Small intestine (tissue), 7 donors: ENCODE data around the gene PTPN2. TPM values are rescaled to one million over a fixed set of nuclear protein-coding genes. Genes with fewer than 3 reads are reported as not detected.

ENCODE experiments used
- DNase-seq, 2 donors: peaks; one replicate each; pipeline versions ENCODE4 v3.0.0 to v3.0.0-alpha.2; 2013
- FAIRE-seq: peaks from 2 replicates; lab custom pipeline; 2012; peaks lifted over from hg19 to GRCh38; lab: Jason Lieb, UNC
- H3K27ac ChIP-seq, 3 donors: one replicate each; pipeline ENCODE4 v1.5.1; 2013; ENCODE audit warnings: low read length in 2 of 3, mild to moderate bottlenecking in 2 of 3, control low read depth in 1 of 3, inconsistent platforms in 1 of 3, low read depth in 1 of 3, moderate library complexity in 1 of 3
- H3K27me3 ChIP-seq, 3 donors: one replicate each; pipeline ENCODE4 v1.6.1; 2013; ENCODE audit warnings: low read length in 3 of 3, inconsistent platforms in 1 of 3; ENCODE audit not compliant: control insufficient read depth in 3 of 3, insufficient read depth in 3 of 3
- H3K36me3 ChIP-seq, 3 donors: one replicate each; pipeline ENCODE4 v1.6.1; 2013; ENCODE audit warnings: low read length in 3 of 3, inconsistent platforms in 1 of 3, low read depth in 1 of 3, mild to moderate bottlenecking in 1 of 3, moderate library complexity in 1 of 3; ENCODE audit not compliant: control insufficient read depth in 3 of 3, insufficient read depth in 2 of 3
- H3K4me1 ChIP-seq, 3 donors: one replicate each; pipeline ENCODE4 v1.6.1; 2013; ENCODE audit warnings: low read length in 2 of 3, inconsistent platforms in 1 of 3, low read depth in 1 of 3, mild to moderate bottlenecking in 1 of 3, moderate library complexity in 1 of 3; ENCODE audit not compliant: control insufficient read depth in 3 of 3, insufficient read depth in 2 of 3
- H3K4me3 ChIP-seq, 3 donors: one replicate each; pipeline ENCODE4 v1.5.1; 2013; ENCODE audit warnings: low read length in 3 of 3, control low read depth in 1 of 3, inconsistent platforms in 1 of 3, low read depth in 1 of 3, mild to moderate bottlenecking in 1 of 3, moderate library complexity in 1 of 3
- H3K9me3 ChIP-seq, 2 donors: one replicate each; pipeline ENCODE4 v1.6.1; 2013; ENCODE audit warnings: low read depth in 1 of 2, low read length in 1 of 2; ENCODE audit not compliant: control insufficient read depth in 2 of 2, insufficient read depth in 1 of 2
- WGBS, 3 donors: extraction: QIAGEN DNeasy Blood & Tissue Kit; methylation state at CpG; one replicate each; pipeline ENCODE4 v1.1.7; 2013; 5-methylcytosine and 5-hydroxymethylcytosine counted together
- polyA plus RNA-seq, 4 donors: library from polyadenylated mRNA; stranded (reverse) in 3 of 4; unstranded in 1 of 4; fragments of 200-250 nt in 3 of 4; fragments of 120-200 nt in 1 of 4; gene quantifications; one replicate each; pipeline versions ENCODE4 v1.2.1 to v1.2.3, GENCODE V29; 2013
- donor health status: healthy with polysubstance abuse.
- donor health status: control.
- donor health status: control.
- donor health status: Bipolar disorder and iron deficiency.
- donor health status: healthy.

PTPN2 gene
- polyA plus RNA-seq, 4 donors, result 25.7 to 53.9 (median 31.1) TPM

- no peak for FAIRE-seq
- H3K36me3 ChIP-seq, result no peaks in the 10 kb centered on the region
- no peaks in the 10 kb centered on the region for H3K27me3 ChIP-seq
- no peak for DNase-seq
- no peaks in the 10 kb centered on the region for H3K4me1 ChIP-seq
- H3K9me3 ChIP-seq, result no peaks in the 10 kb centered on the region
- no peak overlapping the region for H3K27ac ChIP-seq
- WGBS, 3 donors, result 90 to 92% (median 90%) methylated on average over 5 of the region's 5 CpGs
- no peak overlapping the region for H3K4me3 ChIP-seq
Measured at GRCh38 chr18:12748671-12749070, 135.4 kb downstream of the PTPN2 start.

- no peaks in the 10 kb centered on the region for H3K4me1 ChIP-seq
- H3K4me3 ChIP-seq, result no peak overlapping the region
- H3K27me3 ChIP-seq, result no peaks in the 10 kb centered on the region
- no peak overlapping the region for H3K27ac ChIP-seq
- 87 to 91% (median 89%) methylated on average over 8 of the region's 8 CpGs for WGBS, 3 donors
- H3K9me3 ChIP-seq, result no peaks in the 10 kb centered on the region
- no peaks in the 10 kb centered on the region for H3K36me3 ChIP-seq
- DNase-seq (no peak), FAIRE-seq (no peak)
Measured at GRCh38 chr18:12747530-12748315, 136.3 kb downstream of the PTPN2 start.

GRCh38 chr18:12745095-12745795 lies 138.8 kb downstream of the PTPN2 start:
- Histone ChIP-seq H3K4me3 (no peak overlapping the region), H3K36me3 (no peaks in the 10 kb centered on the region), H3K9me3 (peaks cover 0 to 3% of the 10 kb centered on the region in 2 donors), H3K27ac (no peak overlapping the region), H3K4me1 (no peaks in the 10 kb centered on the region), H3K27me3 (no peaks in the 10 kb centered on the region)
- DNase-seq (no peak), FAIRE-seq (no peak)
- WGBS, 3 donors, result 81 to 87% (median 83%) methylated on average over 7 of the region's 7 CpGs

DNA sequence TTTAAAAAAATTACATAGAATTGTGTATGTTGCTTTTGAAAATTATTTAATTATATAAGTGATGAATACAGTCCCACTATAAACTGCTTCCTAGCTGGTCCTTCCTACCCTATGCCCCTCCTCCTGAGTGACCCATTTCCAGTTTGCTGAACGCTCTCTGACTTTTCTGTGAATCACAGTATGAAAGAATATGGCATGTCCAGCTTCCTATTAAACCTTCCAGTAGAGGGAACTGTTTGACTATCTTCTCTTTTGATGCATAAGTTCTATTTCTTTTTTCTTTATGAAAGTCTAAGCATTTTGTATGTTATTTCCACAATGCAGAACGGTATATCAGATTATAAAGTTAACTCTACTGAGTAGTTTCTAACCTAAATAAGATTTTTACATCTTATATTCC lies 139.9 kb downstream of the PTPN2 start:
- peak; percentile 38 to 48 for DNase-seq
- 1 to 13% (median 4%) methylated on average over 2 of the region's 2 CpGs for WGBS, 3 donors
- no peak for FAIRE-seq

GRCh38 chr18:12742453-12742852 lies 141.6 kb downstream of the PTPN2 start:
- DNase-seq (no peak), FAIRE-seq (no peak)
- Histone ChIP-seq H3K4me1 (no peaks in the 10 kb centered on the region), H3K9me3 (peaks cover 0 to 3% of the 10 kb centered on the region in 2 donors), H3K36me3 (no peaks in the 10 kb centered on the region), H3K27me3 (no peaks in the 10 kb centered on the region), H3K4me3 (no peak overlapping the region), H3K27ac (no peak overlapping the region)
- 58 to 80% (median 68%) methylated on average over 5 of the region's 5 CpGs for WGBS, 3 donors

More for the DNA sequence above, 139.9 kb downstream of the PTPN2 start:
- H3K4me1 ChIP-seq, result no peaks in the 10 kb centered on the region
- no peaks in the 10 kb centered on the region for H3K27me3 ChIP-seq
- H3K36me3 ChIP-seq, result no peaks in the 10 kb centered on the region
- no peak overlapping the region for H3K27ac ChIP-seq
- H3K4me3 ChIP-seq, result no peak overlapping the region
- peaks cover 0 to 3% of the 10 kb centered on the region in 2 donors for H3K9me3 ChIP-seq

Other genes with a start within 250 kb of the PTPN2 start
- 1 to 10 TPM; 1.6 to 4.0 (median 2.1) TPM for gene SPIRE1, start 226.1 kb downstream of the PTPN2 start, polyA plus RNA-seq
- 1 to 10 TPM; 2.7 to 7.3 (median 5.0) TPM for gene CEP76, start 181.5 kb downstream of the PTPN2 start, polyA plus RNA-seq
- 10 to 100 TPM; 76.5 to 84.0 (median 80.8) TPM for gene PSMG2, start 181.2 kb downstream of the PTPN2 start, polyA plus RNA-seq
- 10 to 100 TPM; 15.2 to 30.9 (median 18.0) TPM for gene SEH1L, start 63.8 kb upstream of the PTPN2 start, polyA plus RNA-seq
- gene CEP192, start 107.1 kb upstream of the PTPN2 start, polyA plus RNA-seq, result 10 to 100 TPM in 3 of 4 donors, 1 to 10 TPM in 1; 9.6 to 29.3 (median 12.4) TPM